ENCODE data around the gene PLEKHG5.

Gene PLEKHG5

GRCh38 chr1:6475381-6476133 is 15.9 kb downstream of the PLEKHG5 start:
- DNase-seq = no peak

- DNase-seq = no peak
Measured at GRCh38 chr1:6474815-6475282, 16.6 kb downstream of the PLEKHG5 start.

GRCh38 chr1:6473974-6474814 is 17.3 kb downstream of the PLEKHG5 start:
- DNase-seq = no peak

GRCh38 chr1:6473156-6473555 is 18.3 kb downstream of the PLEKHG5 start:
- no peak for DNase-seq

GRCh38 chr1:6472391-6472790 is 19.1 kb downstream of the PLEKHG5 start:
- no peak for DNase-seq

- no peak for DNase-seq
Measured at GRCh38 chr1:6471970-6472368, 19.5 kb downstream of the PLEKHG5 start.

- DNase-seq = no peak
Measured at GRCh38 chr1:6471086-6471969, 20.1 kb downstream of the PLEKHG5 start.

- DNase-seq = no peak
Measured at GRCh38 chr1:6470132-6471085, 21.1 kb downstream of the PLEKHG5 start.

GRCh38 chr1:6468729-6469461 is 22.6 kb downstream of the PLEKHG5 start:
- DNase-seq = no peak

GRCh38 chr1:6467744-6468688 is 23.5 kb downstream of the PLEKHG5 start:
- no peak for DNase-seq

- no peak for DNase-seq
Measured at GRCh38 chr1:6467224-6467623, 24.2 kb downstream of the PLEKHG5 start.

GRCh38 chr1:6466751-6467150 is 24.7 kb downstream of the PLEKHG5 start:
- DNase-seq = no peak

GRCh38 chr1:6466023-6466422 is 25.4 kb downstream of the PLEKHG5 start, which contains the start of gene TNFRSF25:
Gene TNFRSF25 (minus strand): TSS chr1:6466173. CDS start chr1:6466107, 66 bp downstream.
- DNase-seq = no peak

GRCh38 chr1:6465461-6466005 is 25.9 kb downstream of the PLEKHG5 start:
- DNase-seq = no peak

GRCh38 chr1:6464915-6465314 is 26.6 kb downstream of the PLEKHG5 start:
- no peak for DNase-seq

- DNase-seq = no peak
Measured at GRCh38 chr1:6464514-6464836, 27.0 kb downstream of the PLEKHG5 start.

- DNase-seq = no peak
Measured at GRCh38 chr1:6463120-6463412, 28.4 kb downstream of the PLEKHG5 start.

GRCh38 chr1:6462412-6463119 is 28.9 kb downstream of the PLEKHG5 start:
- DNase-seq = no peak
